Stimulated activated CD4-positive, alpha-beta T cell treated with anti-CD3 and anti-CD28 coated beads, Interleukin-1b, Interleukin-23, amount 100 ng/mL, for 1 hour (primary cell): ENCODE data around the gene CRYGB.

ENCODE experiments used
- DNase-seq, 2 donors: peaks; one replicate each; pipeline ENCODE4 v3.0.0-alpha.2; 2020; ENCODE audit warnings: low read depth in 2 of 2

CRYGB gene

GRCh38 chr2:208146006-208146405 is at the start of gene CRYGB:
CRYGB (minus strand) TSS chr2:208146158; CDS start chr2:208146120, 38 bp downstream.
- DNase-seq = no peak

GRCh38 chr2:208195531-208195930 is 49.6 kb upstream of the CRYGB start:
- no peak for DNase-seq

GRCh38 chr2:208192611-208193236 is 46.8 kb upstream of the CRYGB start:
- DNase-seq = no peak

GRCh38 chr2:208189810-208190503 is 44.0 kb upstream of the CRYGB start, which contains the start of gene C2orf80:
C2orf80 (minus strand) TSS chr2:208190030; CDS start chr2:208186986, 3,044 bp downstream.
- no peak for DNase-seq

GRCh38 chr2:208189069-208189809 is 43.3 kb upstream of the CRYGB start:
- DNase-seq = no peak

- no peak for DNase-seq
These were observed 40.9 kb upstream of the CRYGB start for GRCh38 chr2:208186893-208187292.

- DNase-seq = no peak
These were observed 40.5 kb upstream of the CRYGB start for GRCh38 chr2:208186465-208186864.

- no peak for DNase-seq
These were observed 38.2 kb upstream of the CRYGB start for GRCh38 chr2:208183972-208184705.

- DNase-seq = no peak
These were observed 37.6 kb upstream of the CRYGB start for GRCh38 chr2:208183526-208183925.

- no peak for DNase-seq
These were observed 36.9 kb upstream of the CRYGB start for GRCh38 chr2:208182835-208183234.

GRCh38 chr2:208179028-208179609 is 33.2 kb upstream of the CRYGB start:
- DNase-seq = no peak

GRCh38 chr2:208175840-208176153 is 29.8 kb upstream of the CRYGB start:
- DNase-seq = no peak

GRCh38 chr2:208175069-208175839 is 29.3 kb upstream of the CRYGB start:
- peak; percentile 16 to 30 for DNase-seq

- no peak for DNase-seq
These were observed 28.2 kb upstream of the CRYGB start for GRCh38 chr2:208174144-208174543.

- no peak for DNase-seq
These were observed 26.2 kb upstream of the CRYGB start for GRCh38 chr2:208172125-208172524.

- no peak for DNase-seq
These were observed 19.2 kb upstream of the CRYGB start for GRCh38 chr2:208164951-208165755.

- DNase-seq = no peak
These were observed 17.5 kb upstream of the CRYGB start, which contains the start of gene CRYGA for GRCh38 chr2:208163489-208163888. CRYGA (minus strand) TSS chr2:208163589; CDS start chr2:208163556, 33 bp downstream.

GRCh38 chr2:208156439-208156838 is 10.5 kb upstream of the CRYGB start:
- DNase-seq = no peak

GRCh38 chr2:208153156-208153555 is 7.2 kb upstream of the CRYGB start:
- no peak for DNase-seq

GRCh38 chr2:208150956-208151355 is 5.0 kb upstream of the CRYGB start:
- DNase-seq = no peak
